H1 (cell line): ENCODE data around the gene EPSTI1. TPM values are rescaled to one million over a fixed set of nuclear protein-coding genes. Genes with fewer than 3 reads are reported as not detected.

ENCODE experiments used
- CTCF ChIA-PET: fragments of 300-600 bp; sonication (Branson Sonifier 250); formaldehyde crosslinking; loops from one replicate; lab custom pipeline; 2021; ENCODE audit not compliant: partially characterized antibody; lab: Charles Lee
- POLR2A ChIA-PET: fragments of 300-600 bp; sonication (Branson Sonifier 250); formaldehyde crosslinking; loops from one replicate; lab custom pipeline; 2021; ENCODE audit warnings: inconsistent platforms; ENCODE audit not compliant: partially characterized antibody; lab: Charles Lee
- DNase-seq, 2 experiments: peaks; one replicate each; pipeline versions ENCODE4 v3.0.0 to v3.0.0-alpha.2; 2010 to 2022; ENCODE audit warnings: low spot score in 2 of 2, low read depth in 1 of 2, mixed read lengths in 1 of 2
- FAIRE-seq: peaks from 2 replicates; lab custom pipeline; 2011; peaks lifted over from hg19 to GRCh38; lab: Jason Lieb, UNC
- H2AFZ ChIP-seq: 2 replicates; pipeline ENCODE4 v1.8.1; 2012; ENCODE audit warnings: low read length, inconsistent platforms
- H2AK5ac ChIP-seq: 2 replicates; pipeline ENCODE4 v1.6.1; 2013; ENCODE audit warnings: low read depth, low read length
- H2BK120ac ChIP-seq: replicated peaks from 2 replicates; pipeline ENCODE3; 2013; ENCODE audit warnings: low read depth, low read length, inconsistent platforms
- H2BK12ac ChIP-seq: 2 replicates; pipeline ENCODE4 v1.6.1; 2013; ENCODE audit warnings: low read depth, low read length
- H2BK15ac ChIP-seq: 2 replicates; pipeline ENCODE4 v1.6.1; 2013; ENCODE audit warnings: low read length
- H2BK20ac ChIP-seq: 2 replicates; pipeline ENCODE4 v1.6.1; 2013; ENCODE audit warnings: low read length
- H2BK5ac ChIP-seq: 2 replicates; pipeline ENCODE4 v1.6.1; 2013; ENCODE audit warnings: low read depth, low read length
- H3K14ac ChIP-seq: 2 replicates; pipeline ENCODE4 v1.6.1; 2013; ENCODE audit warnings: inconsistent platforms; ENCODE audit not compliant: insufficient read length
- H3K18ac ChIP-seq: 2 replicates; pipeline ENCODE4 v1.6.1; 2013; ENCODE audit warnings: low read length; ENCODE audit errors: extremely low read depth
- H3K23ac ChIP-seq: 2 replicates; pipeline ENCODE4 v1.6.1; 2013; ENCODE audit warnings: inconsistent platforms; ENCODE audit not compliant: insufficient read length
- H3K23me2 ChIP-seq: 2 replicates; pipeline ENCODE4 v1.6.1; 2013; ENCODE audit warnings: low read depth, low read length
- H3K27ac ChIP-seq: 2 replicates; pipeline ENCODE4 v1.6.1; 2011; ENCODE audit warnings: low read depth, low read length, inconsistent platforms
- H3K27me3 ChIP-seq, 4 experiments: replicated peaks in 1 of 4; 1 replicate in 1 of 4; 2 replicates in 3 of 4; pipeline versions ENCODE4 v1.6.1 to v1.8.1; 2011 to 2013; ENCODE audit warnings: low read length in 3 of 4, mild to moderate bottlenecking in 3 of 4, inconsistent platforms in 2 of 4, mixed read lengths in 2 of 4, moderate library complexity in 1 of 4; ENCODE audit not compliant: control insufficient read depth in 3 of 4, insufficient read depth in 3 of 4; ENCODE audit errors: extremely low read depth in 1 of 4
- H3K36me3 ChIP-seq, 4 experiments: 2 replicates each; pipeline versions ENCODE4 v1.6.1 to v1.8.1; 2011 to 2013; ENCODE audit warnings: mild to moderate bottlenecking in 4 of 4, low read length in 3 of 4, moderate library complexity in 2 of 4, control low read depth in 1 of 4, inconsistent platforms in 1 of 4; ENCODE audit not compliant: insufficient read depth in 4 of 4, control insufficient read depth in 2 of 4
- H3K4ac ChIP-seq: replicated peaks from 2 replicates; pipeline ENCODE3; 2013; ENCODE audit warnings: low read length, low read depth, mixed read lengths, inconsistent platforms; ENCODE audit not compliant: insufficient read length
- H3K4me1 ChIP-seq, 4 experiments: replicated peaks in 1 of 4; 1 replicate in 1 of 4; 2 replicates in 3 of 4; pipeline versions ENCODE4 v1.6.1 to v1.8.1; 2011 to 2013; ENCODE audit warnings: low read length in 3 of 4, inconsistent platforms in 2 of 4, mixed read lengths in 1 of 4; ENCODE audit not compliant: insufficient read depth in 4 of 4, control insufficient read depth in 3 of 4
- H3K4me2 ChIP-seq, 2 experiments: 2 replicates each; pipeline versions ENCODE4 v1.6.1 to v1.8.1; 2011 to 2013; ENCODE audit warnings: low read depth in 2 of 2, low read length in 2 of 2, control low read depth in 1 of 2, inconsistent platforms in 1 of 2, mild to moderate bottlenecking in 1 of 2; ENCODE audit not compliant: insufficient read depth in 1 of 2
- H3K4me3 ChIP-seq, 4 experiments: fragments of 200-600, 300-600 bp in 1 of 4; sonication (generic), shearing (Covaris generic), sonication (Bioruptor Twin) in 1 of 4; 2 replicates each; pipeline versions ENCODE4 v1.5.1 to v1.8.1; 2011 to 2016; ENCODE audit warnings: low read length in 4 of 4, low read depth in 3 of 4, control low read depth in 2 of 4, inconsistent platforms in 2 of 4, mild to moderate bottlenecking in 2 of 4, mixed read lengths in 1 of 4, moderate library complexity in 1 of 4; ENCODE audit not compliant: insufficient read depth in 2 of 4; ENCODE audit errors: extremely low read depth in 1 of 4
- H3K56ac ChIP-seq: replicated peaks from 2 replicates; pipeline ENCODE3; 2013; ENCODE audit warnings: low read depth, mild to moderate bottlenecking, mixed read lengths, low read length, inconsistent platforms; ENCODE audit not compliant: insufficient read length
- H3K79me1 ChIP-seq: 2 replicates; pipeline ENCODE4 v1.6.1; 2013; ENCODE audit warnings: low read depth, low read length, control low read depth
- H3K79me2 ChIP-seq, 2 experiments: 2 replicates each; pipeline versions ENCODE4 v1.6.1 to v1.8.1; 2012 to 2013; ENCODE audit warnings: low read length in 2 of 2, mild to moderate bottlenecking in 2 of 2, inconsistent platforms in 1 of 2; ENCODE audit not compliant: insufficient read depth in 2 of 2, control insufficient read depth in 1 of 2
- H3K9ac ChIP-seq, 4 experiments: replicated peaks in 1 of 4; 1 replicate in 1 of 4; 2 replicates in 3 of 4; pipeline versions ENCODE4 v1.6.1 to v1.8.1; 2011 to 2013; ENCODE audit warnings: low read depth in 3 of 4, low read length in 3 of 4, control low read depth in 2 of 4, mild to moderate bottlenecking in 2 of 4, moderate library complexity in 2 of 4, inconsistent platforms in 1 of 4; ENCODE audit errors: extremely low read depth in 1 of 4
- H3K9me3 ChIP-seq, 2 experiments: 2 replicates each; pipeline versions ENCODE4 v1.6.1 to v1.8.1; 2012 to 2013; ENCODE audit warnings: mild to moderate bottlenecking in 2 of 2, moderate library complexity in 2 of 2, control low read depth in 1 of 2, inconsistent platforms in 1 of 2, low read depth in 1 of 2, low read length in 1 of 2, mixed read lengths in 1 of 2; ENCODE audit not compliant: insufficient read depth in 2 of 2
- H4K20me1 ChIP-seq, 2 experiments: replicated peaks in 1 of 2; 2 replicates each; pipeline versions ENCODE3 to v1.8.1; 2011 to 2013; ENCODE audit warnings: inconsistent platforms in 2 of 2, low read length in 2 of 2, mild to moderate bottlenecking in 1 of 2; ENCODE audit not compliant: insufficient read depth in 2 of 2, control insufficient read depth in 1 of 2
- H4K5ac ChIP-seq: 2 replicates; pipeline ENCODE4 v1.6.1; 2013; ENCODE audit warnings: low read length, low read depth, mixed read lengths, inconsistent platforms; ENCODE audit not compliant: insufficient read length
- H4K8ac ChIP-seq: 2 replicates; pipeline ENCODE4 v1.8.0; 2013; ENCODE audit warnings: mild to moderate bottlenecking, moderate library complexity, low read length, inconsistent platforms; ENCODE audit not compliant: insufficient read depth; ENCODE audit errors: extremely low read depth
- H4K91ac ChIP-seq: replicated peaks from 2 replicates; pipeline ENCODE3; 2013; ENCODE audit warnings: low read length, mixed read lengths, inconsistent platforms; ENCODE audit not compliant: insufficient read length
- CTBP2 ChIP-seq: IDR thresholded peaks from 2 replicates; pipeline ENCODE4 v1.7.0; 2011; ENCODE audit warnings: borderline replicate concordance, mild to moderate bottlenecking, moderate library complexity, mixed read lengths, low read length; ENCODE audit not compliant: insufficient read depth, insufficient read length
- KDM1A ChIP-seq: fragments of 200-600, 300-600 bp; sonication (generic); IDR thresholded peaks from 2 replicates; pipeline ENCODE4 v1.7.1; 2016; ENCODE audit warnings: mild to moderate bottlenecking, low read length, borderline replicate concordance
- NRF1 ChIP-seq: IDR thresholded peaks from 2 replicates; pipeline ENCODE4 v1.6.1; 2011; ENCODE audit warnings: mild to moderate bottlenecking, low read depth, low read length, improper control_type of control experiment
- POLR2AphosphoS5 ChIP-seq: IDR thresholded peaks from 2 replicates; pipeline ENCODE4 v1.6.1; 2011; ENCODE audit warnings: low read depth, low read length
- WGBS, 2 experiments: shearing (Covaris generic) in 1 of 2; methylation state at CpG; one replicate each; pipeline versions ENCODE4 v1.1.6 to v1.1.7; 2013 to 2015; ENCODE audit warnings: low lambda C conversion rate in 2 of 2, mixed read lengths in 2 of 2, inconsistent platforms in 1 of 2, low coverage in 1 of 2, missing lambda C conversion rate in 1 of 2; ENCODE audit not compliant: insufficient replicate concordance in 2 of 2, insufficient coverage in 1 of 2, insufficient read length in 1 of 2; ENCODE audit errors: extremely low coverage in 1 of 2, missing lambda C conversion rate in 1 of 2; 5-methylcytosine and 5-hydroxymethylcytosine counted together
- polyA plus RNA-seq, 7 experiments: library from polyadenylated mRNA; depleted of rRNA in 3 of 7; stranded (reverse) in 5 of 7; unstranded in 2 of 7; fragments of >200 nt in 5 of 7; fragments of 200-250 nt in 2 of 7; gene quantifications; 1 replicate in 5 of 7; 2 replicates in 1 of 7; 4 replicates in 1 of 7; pipeline versions ENCODE4 v1.2.1 to v1.2.3, GENCODE V29; 2011 to 2013; ENCODE audit warnings: missing spikeins in 2 of 7, mixed read lengths in 2 of 7
- total RNA-seq: library from RNA; stranded (reverse); fragmentation: NEBNext Ultra II Directional; extraction: Animal tissue kit (Norgen Biotek cat#: 25700); gene quantifications from 2 replicates; pipeline ENCODE4 v1.2.1, GENCODE V29; 2021

EPSTI1 gene
- total and polyA plus RNA-seq, 2 of the 8 experiments (the other 6 are each of a cell fraction or from before 2014, with no cell fraction given) = 0.23 to 0.37 TPM

- no peak overlapping the region for H3K4me2 ChIP-seq
- H2BK5ac ChIP-seq = no peak overlapping the region
- H2BK15ac ChIP-seq = no peak overlapping the region
- CTCF ChIA-PET = no interaction called here
- H3K18ac ChIP-seq = no peak overlapping the region
- DNase-seq (no peak), FAIRE-seq (no peak)
- no peak overlapping the region for H3K23ac ChIP-seq
- no peaks in the 10 kb centered on the region for H4K20me1 ChIP-seq
- no peak overlapping the region for H2AFZ ChIP-seq
- H4K8ac ChIP-seq = no peak overlapping the region
- H3K9me3 ChIP-seq = no peaks in the 10 kb centered on the region; a peak in 1 of 4 replicates
- no peak overlapping the region for H2BK120ac ChIP-seq
- no peak overlapping the region for H3K27ac ChIP-seq
- POLR2A ChIA-PET = no interaction called here
- WGBS, 2 experiments = 92% methylated on average over 1 of the region's 1 CpG; no CpG with 5 or more reads in 1 of the 2 experiments
- TF ChIP-seq POLR2AphosphoS5 (no peak), NRF1 (no peak), KDM1A (peak; percentile 72; the same call in 1 of the 2 replicates), CTBP2 (no peak)
- H3K9ac ChIP-seq = no peak overlapping the region
- H2BK12ac ChIP-seq = no peak overlapping the region
- H2BK20ac ChIP-seq = no peak overlapping the region
- no peak overlapping the region for H3K56ac ChIP-seq
- no peaks in the 10 kb centered on the region for H3K79me1 ChIP-seq
- no peaks in the 10 kb centered on the region for H3K79me2 ChIP-seq
- no peak overlapping the region for H4K5ac ChIP-seq
- no peak overlapping the region for H4K91ac ChIP-seq
- peaks cover 0 to 7% (median 0%) of the 10 kb centered on the region in 4 experiments; a peak in 2 of 7 replicates for H3K4me1 ChIP-seq
- no peaks in the 10 kb centered on the region for H3K27me3 ChIP-seq
- no peak overlapping the region for H3K14ac ChIP-seq
- H2AK5ac ChIP-seq = no peak overlapping the region
- no peaks in the 10 kb centered on the region for H3K23me2 ChIP-seq
- no peak overlapping the region for H3K4ac ChIP-seq
- no peaks in the 10 kb centered on the region for H3K36me3 ChIP-seq
- no peak overlapping the region for H3K4me3 ChIP-seq
Measured at GRCh38 chr13:42977219-42977659, 14.8 kb downstream of the EPSTI1 start.
